GM19395 (cell line): ENCODE data around the gene LHFPL3.
"Not testable (repeated sequence)": the region's sequence is repeated elsewhere in the genome, so short reads cannot be mapped to it uniquely, and the experiment has no call there.

Experiments used
- ATAC-seq: cut with Tn5 transposase; IDR thresholded peaks from one replicate; pipeline ENCODE4 v1.9.1; 2021; ENCODE audit warnings: mild to moderate bottlenecking, moderate library complexity; ENCODE audit not compliant: unreplicated experiment

Gene LHFPL3

DNA sequence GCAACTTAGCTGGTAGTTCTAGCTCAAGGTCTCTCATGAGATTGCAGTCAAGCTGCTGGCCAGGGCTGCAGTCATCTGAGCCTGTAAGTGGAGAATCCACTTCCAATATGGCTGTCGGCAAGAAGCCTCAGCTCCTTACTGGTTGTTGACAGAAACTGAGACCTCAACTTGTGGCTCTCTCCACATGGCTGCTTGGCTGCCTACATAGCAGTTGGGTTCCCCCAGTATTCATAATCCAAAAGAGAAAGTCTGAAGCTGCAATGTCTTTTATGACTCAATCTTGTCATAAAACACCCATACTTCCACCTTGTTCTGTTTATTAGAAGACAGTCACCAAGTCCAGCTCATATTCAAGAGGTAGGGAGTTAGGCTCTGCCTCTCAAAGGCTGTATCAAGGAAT, 350.7 kb downstream of the LHFPL3 start:
- no peak for ATAC-seq

DNA sequence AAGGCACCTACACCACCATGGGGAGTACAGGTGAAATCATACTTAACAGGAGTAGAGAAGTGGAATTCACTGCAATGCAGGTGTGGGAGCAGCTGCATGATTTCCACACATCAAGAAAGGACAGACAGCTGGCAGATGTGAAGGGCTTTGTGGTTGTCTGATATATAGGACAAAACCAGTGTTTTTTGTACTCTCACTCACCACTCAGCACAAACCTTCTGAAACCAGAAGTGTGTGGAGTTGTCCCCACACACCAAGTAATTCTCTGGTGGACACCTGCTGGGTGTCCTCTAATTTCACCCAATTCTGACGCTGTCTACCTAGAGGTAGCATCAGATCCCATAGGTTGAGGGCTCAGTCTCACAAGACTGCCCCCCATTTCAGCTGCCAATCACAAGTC, 357.9 kb downstream of the LHFPL3 start:
- ATAC-seq: no peak

DNA sequence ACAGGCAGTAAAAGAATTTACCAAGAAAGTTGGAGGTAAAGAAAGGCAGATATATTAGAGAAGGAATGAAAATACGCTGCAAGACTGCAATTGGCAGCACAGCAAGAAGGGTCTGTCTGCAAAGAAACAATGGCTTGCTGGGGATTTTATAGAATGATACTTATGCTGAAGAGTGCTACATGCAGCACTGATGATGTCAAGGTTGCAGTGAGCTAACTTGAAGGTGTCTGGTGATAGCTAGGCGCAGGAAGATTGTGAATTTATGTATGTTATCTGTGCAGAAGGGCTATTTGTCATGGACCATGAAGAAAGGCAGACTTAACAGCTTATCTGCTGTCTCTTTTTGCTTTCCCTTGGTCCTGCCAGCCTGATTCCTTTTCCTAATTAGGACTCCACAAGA, 366.3 kb downstream of the LHFPL3 start:
- no peak for ATAC-seq

DNA sequence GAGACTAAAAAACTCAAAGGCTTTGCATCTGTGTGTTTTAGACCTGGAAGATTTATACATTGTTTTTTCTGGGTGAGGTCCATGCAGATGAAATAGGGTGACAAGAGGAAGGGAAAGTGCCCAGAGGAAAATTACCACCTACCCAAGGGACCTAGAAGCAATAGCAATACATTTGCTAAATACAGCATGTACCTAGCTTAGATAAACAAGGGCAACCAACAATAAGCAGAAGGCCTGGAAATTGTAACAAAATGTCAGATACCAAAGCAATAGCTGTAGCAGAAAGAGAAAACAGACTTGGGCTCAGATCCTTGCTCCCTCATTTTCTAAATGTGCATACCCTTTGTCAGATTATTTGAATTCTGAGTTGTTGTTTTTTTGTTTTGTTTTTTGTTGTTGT, 367.2 kb downstream of the LHFPL3 start:
- ATAC-seq: no peak

DNA sequence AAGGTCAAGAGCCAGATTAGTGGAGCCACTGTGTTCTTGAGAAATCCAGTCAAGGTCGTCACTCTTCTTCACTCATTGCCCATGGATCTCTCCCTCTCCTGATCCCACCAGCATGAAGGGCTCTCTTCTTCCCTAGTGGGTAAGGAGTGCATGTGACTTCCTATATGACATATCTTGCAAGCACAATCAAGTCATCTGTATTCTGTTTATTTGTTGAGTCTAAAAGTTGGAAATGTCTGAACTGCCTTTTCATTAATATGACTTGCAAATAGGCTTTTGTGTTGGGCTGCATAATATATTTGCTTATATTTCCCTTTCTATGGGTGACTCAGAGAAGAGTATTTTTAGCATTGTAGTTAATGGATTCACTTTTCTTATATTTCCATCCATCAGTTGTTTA, 371.9 kb downstream of the LHFPL3 start:
- ATAC-seq: no peak

DNA sequence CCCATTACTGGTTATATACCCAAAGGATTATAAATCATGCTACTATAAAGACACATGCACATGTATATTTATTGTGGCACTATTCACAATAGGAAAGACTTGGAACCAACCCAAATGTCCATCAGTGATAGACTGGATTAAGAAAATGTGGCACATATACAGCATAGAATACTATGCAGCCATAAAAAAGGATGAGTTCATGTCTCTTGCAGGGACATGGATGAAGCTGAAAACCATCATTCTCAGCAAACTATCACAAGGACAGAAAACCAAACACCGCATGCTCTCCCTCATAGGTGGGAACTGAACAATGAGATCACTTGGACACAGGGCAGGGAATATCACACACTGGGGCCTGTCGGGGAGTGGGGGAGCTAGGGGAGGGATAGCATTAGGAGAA, 392.6 kb downstream of the LHFPL3 start:
- not testable (repeated sequence) for ATAC-seq

DNA sequence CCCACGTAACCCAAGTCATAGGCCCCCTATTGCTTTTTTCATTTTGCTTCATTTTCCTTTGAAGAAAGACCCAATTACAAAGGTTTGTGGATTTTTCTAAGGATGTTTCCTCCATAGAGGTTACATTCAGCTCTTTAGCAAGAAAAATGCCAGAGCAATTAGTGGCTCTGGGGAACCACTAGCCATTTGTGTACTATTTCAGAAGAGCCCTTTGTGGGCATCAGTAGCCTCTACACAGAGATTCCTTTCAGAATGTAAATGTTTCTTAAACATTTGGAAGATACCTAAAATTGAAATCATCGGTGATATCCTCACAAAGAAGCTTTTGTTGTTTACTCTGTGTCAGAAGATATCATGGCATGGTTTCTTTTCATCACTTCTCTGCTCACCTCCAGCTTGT, 394.6 kb downstream of the LHFPL3 start:
- no peak for ATAC-seq

DNA sequence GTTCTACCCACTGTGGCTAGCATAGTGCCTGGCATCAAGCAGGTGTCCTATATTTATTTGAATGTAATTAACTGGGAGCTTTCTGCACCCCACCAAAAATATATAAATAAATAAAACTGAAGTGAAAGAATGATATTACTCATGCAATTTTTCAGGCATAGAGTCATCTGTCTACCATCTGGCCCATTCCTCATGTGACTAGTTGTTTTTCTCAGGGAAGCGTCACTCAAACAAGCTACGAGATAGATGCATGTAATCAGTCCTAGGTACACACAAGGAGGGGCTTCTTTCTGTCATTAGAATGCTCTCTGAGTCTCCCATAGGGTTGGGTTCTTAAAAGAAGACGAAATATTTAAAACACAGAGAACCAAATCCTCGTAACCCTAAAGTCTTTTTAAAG, 430.1 kb downstream of the LHFPL3 start:
- ATAC-seq: no peak

DNA sequence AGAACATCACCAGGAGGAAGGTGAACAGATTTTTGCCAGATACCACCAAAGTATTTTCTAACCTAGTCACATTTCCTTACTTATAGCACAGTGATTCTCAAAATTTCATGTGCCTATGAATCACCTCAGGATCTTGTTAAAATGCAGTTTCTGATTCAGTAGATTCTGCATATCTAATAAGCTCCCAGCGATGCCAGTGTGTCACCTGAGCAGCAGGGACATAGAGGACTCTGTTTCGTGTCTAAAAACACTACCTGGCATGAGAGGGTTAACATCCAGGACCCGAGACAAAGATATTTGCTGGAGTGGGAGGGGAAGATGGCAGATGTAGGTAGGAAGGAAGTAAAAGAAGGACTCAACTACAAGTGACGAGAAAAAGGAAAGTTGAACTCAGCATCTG, 433.5 kb downstream of the LHFPL3 start:
- ATAC-seq: no peak

DNA sequence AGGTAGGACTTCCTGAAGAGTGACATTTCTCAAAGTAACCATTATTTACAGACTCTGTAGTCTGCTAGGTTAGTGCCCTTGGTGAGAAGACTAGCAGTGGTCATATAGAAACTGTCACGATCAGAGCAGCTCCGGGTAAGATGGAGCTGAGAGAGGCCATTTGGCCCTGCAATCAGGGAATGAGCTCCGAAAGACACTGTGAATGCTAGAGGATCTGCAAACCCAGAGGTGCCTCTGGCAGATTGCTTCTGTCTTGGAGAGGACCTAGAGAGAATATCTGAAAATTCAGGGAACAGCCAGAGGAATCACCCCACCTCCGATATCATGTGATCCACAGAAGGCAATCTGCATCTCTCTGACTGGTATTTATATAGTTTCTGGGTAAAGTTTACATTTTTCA, 438.7 kb downstream of the LHFPL3 start:
- ATAC-seq: no peak

DNA sequence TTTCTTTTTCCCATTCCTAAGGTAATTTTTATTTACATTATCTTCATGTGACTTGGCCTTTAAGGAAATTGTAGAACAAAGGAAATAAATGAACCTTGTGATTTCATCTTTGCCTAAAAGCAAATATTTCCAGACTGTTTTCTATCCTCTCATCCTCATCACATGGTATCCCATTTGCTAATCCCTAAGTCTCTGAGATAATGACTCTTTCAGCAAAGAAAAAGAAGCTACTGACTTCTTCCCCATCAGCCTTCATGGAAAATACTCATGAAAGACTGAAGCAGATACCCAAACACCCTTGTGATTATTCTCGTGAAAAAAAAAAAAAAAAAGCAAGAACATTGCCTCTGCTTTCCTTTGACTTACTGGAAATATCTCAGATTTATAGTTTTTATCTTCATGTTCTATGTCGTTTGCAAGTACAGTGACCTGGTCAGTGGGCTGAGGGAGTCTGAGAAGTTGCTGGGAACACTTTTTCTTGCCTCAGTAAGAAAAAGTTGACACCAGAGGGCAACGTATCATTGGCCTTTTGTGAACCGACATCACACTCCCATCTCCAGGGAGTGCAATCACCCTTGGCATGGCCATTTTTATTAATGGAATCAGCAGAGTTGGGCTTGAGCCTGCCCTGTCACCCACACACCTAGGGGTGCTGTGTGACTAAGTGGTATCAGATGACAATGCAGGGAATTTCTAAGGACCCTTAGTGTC, 439.6 kb downstream of the LHFPL3 start:
- no peak for ATAC-seq

DNA sequence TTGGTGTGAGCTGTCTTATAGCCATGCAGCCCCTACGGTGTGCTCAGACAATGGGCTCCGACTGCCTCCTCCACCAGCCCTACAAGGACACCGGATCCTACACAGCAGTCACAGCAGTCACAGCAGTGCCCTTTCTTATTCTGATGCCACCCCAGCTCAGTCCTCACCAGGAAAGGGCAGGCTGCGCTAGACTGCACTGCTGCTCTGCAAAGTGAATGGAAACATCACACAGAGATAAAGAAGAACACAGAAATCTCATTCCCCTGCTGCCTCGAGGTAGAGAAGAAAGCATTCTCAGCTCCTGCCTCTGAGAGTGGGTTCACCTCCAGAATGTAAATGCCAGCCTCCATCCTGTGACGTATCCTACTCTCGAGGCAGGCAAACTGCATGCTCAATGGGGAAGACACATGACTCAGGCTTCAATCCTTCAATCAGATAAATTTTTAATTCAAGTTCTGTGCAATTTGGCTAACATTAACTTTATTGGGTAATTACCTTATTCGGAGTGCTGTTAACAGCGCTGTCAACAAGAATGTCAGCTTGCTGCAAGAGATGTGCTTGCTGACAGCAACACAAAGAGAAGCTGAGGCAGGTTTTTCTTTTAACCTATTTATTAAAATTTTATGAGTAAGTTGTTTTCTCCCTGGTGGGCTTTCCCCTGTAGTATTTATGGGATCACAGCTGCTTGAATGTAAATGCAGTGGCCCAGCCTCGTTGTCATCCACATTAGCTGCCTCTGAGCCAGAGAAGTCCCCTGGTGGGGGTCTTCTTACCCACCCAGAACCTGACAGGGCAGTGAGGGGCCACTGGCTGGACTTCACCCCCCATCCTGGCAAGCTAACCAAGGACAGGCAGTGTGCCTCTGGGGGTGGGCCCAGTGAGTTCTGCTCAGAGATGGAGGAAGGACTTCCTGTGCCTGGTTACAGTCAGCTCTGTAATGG, 444.3 kb downstream of the LHFPL3 start:
- ATAC-seq: no peak

DNA sequence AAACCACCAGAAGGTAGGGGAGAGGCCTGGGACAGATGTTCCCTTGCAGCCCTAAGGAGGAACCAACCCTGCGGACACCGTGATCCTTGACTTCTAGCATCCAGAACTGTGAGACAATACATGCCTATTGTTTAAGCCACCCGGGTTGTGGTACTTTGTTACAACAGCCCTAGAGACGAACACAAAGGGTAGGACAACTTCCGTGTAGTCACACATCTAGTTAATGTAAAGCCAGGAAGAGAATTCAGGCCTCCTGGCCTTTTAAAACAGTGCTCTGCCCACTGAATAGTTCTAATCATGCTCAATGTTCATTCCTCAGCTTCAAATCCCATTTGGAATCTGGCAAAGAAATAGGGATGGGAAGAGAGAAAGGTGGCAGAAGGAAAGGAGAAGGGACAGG, 445.4 kb downstream of the LHFPL3 start:
- ATAC-seq: no peak

DNA sequence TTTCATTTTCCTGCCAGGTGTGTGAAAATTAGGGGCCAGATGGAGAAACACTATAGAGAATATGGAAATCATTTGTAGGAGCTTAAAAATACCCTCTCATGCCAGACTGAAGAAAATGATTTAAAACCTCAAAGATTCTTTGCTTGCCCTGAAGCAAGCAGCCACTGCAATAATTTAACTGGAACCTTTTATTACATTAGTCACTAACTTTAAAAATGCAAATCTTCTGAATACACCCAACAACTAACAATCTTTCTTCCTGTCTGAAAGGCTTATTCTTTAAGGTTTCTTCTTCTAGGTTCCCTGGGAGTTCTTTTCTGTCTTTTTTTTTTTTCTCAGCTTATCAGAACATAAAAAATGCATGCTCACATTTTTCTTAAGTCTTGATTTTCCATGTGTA, 447.1 kb downstream of the LHFPL3 start:
- no peak for ATAC-seq

DNA sequence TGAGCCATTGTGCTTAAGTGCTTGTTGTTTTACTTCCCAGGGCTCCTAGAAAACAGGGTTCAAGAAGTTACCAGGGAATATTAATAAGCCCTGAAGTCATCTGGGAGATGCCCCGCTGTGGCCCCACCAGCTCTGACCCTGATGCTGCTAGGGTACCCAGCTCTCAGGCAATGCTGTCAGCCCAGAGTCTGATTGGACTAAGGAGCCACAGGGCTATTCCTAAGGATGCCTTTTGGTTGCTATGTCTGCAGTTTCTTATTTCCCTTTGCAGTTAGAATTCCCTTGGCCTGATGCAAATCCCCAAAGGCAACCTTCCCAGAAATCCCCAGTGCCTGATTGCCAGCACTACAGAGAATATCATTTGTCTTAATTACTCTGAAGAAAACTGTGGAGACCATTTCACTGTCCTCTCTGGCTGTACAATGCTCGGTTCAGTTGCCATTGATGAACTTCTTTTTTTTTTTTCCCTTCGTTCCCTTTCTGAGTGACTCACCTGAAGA, 448.9 kb downstream of the LHFPL3 start:
- no peak for ATAC-seq

DNA sequence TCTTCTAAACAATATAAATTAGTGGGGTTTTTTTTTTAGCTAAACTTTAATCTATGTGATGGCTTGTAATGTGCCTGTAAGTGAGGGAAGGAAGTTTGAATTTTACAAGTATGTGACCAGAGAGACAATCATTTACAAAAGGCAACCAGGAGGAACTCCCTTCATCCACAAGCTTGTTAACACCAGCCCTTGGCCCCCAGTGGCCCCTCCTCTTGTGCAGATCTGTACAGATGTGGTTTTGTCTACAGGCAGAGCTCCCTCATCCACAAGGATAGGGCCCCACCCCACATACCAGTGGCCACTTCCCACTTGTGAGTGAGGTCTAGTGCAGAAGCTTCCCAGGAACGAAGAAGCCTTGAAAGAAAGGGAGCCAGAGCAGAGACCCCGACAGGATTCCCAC, 451.5 kb downstream of the LHFPL3 start:
- ATAC-seq: no peak

DNA sequence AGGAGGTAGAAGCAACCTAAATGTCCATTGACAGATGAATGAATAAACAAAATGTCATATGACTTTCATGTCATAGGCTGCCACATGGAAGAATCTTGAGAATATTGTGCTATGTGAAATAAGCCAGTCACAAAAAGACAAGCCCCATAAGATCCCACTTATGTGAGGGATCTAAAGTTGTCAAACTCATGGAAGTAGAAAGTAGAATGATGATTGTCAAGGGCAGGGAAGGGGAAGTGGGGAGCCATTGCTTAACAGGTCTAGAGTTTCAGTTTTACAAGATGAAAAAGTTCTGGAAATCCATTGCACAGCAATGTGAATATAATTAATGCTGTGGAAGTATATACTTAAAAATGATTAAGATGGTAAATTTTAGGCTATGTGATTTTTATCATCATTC, 456.3 kb downstream of the LHFPL3 start:
- no peak for ATAC-seq

DNA sequence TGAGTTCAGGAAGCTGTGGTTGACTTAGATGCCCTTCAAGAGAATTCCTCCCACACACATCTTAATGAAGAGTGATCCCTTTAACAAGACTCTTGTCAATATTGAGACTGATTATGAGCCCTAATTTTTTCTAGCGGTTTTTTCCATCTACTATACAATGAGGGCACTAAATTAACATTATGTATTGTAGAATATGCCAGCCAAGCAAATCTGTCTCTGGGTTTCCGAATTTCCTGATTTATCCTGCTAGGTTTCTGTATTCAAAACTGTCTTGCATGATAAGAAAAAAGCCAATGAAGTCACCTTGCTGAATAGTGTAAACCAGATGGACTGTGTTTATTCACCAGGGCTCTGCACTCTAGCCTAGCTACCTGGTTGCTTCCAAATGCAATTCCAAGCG, 461.4 kb downstream of the LHFPL3 start:
- ATAC-seq: no peak

DNA sequence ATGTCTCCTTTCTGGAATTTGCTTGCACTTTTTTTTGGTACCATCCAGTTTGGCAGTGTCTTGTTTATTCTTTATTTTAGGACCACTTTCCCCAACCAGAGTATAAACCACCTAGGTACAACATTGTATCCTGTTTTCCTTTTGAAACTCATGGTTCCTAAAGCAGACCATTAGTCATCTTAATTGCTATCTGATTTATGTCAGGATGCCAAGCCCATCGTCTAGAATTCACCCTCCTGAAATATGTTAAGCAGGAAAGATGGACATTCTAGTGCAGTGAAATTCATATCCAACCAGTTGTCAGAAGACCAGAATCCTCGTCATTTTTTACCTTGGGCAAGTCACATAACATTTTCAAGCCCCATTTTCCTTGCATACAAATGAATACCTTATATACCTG, 462.0 kb downstream of the LHFPL3 start:
- no peak for ATAC-seq

DNA sequence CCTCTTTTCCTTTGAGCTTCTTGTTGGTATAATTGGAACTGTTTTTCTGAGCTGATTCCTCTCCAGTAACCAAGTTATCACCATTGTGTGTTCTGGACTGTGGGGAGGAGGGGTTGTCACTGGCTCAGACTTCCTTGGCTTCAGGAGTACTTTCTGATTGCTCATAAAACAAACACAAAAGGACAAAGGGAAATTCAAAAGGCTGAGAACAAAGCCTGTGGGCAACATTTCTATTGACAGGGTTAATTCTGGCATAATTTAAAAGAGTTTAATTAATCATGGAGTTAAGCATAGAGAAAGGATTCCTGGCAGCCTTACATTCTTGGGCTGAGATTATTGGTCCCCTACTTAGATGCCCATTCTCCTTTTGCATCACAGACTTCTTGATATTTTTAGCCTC, 462.7 kb downstream of the LHFPL3 start:
- no peak for ATAC-seq

DNA sequence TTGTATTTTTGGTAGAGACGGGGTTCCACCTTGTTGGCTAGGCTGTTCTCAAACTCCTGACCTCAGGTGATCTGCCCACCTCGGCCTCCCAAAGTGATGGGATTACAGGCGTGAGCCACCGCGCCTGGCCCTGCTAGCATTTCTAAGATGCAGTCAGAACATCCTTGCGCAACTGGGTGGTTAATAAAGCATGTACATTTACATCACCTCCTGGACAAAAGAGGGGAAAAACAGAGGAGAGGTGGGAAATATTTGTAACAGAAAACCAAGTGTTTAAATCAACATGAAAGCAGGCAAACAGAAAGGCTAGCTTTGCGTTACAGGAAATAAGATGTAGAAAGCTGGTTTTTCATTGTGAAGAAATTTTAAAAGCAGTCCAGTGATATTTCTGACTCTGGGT, 464.7 kb downstream of the LHFPL3 start:
- no peak for ATAC-seq

DNA sequence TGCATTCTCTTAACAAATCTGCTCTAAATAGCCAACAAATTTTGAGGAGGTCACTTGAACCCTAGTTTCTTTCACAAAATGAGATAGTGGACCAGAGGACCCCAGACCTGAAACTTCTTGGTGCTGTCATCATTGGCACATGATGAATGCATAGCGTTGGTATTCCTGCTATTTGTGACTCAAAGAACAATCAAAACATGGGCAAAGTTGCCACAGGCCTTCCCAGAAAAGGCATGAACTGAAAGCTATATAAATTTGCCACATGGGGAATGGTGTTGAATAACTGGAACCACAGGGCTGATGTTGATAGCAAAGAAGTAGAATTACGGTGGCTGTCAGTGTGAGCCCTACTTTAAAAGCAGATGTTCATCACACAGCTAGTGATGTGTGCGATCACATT, 465.8 kb downstream of the LHFPL3 start:
- ATAC-seq: no peak
